Peyer's patch (tissue), 4 donors: Measurements from ENCODE around the gene UMOD. TPM values are rescaled to one million over a fixed set of nuclear protein-coding genes. Genes with fewer than 3 reads are reported as not detected.
"Not testable (repeated sequence)": the region's sequence is repeated elsewhere in the genome, so short reads cannot be mapped to it uniquely, and the experiment has no call there.

Experiments used
- DNase-seq, 3 donors: peaks; one replicate each; pipeline ENCODE4 v3.0.0-alpha.2; 2017 to 2019
- H3K27ac ChIP-seq, 4 donors: fragments of 200-600 bp; sonication (generic); one replicate each; pipeline ENCODE4 v1.5.1; 2016 to 2019
- H3K27me3 ChIP-seq, 2 donors: fragments of 200-600 bp; sonication (generic); one replicate each; pipeline ENCODE4 v1.5.1; 2019
- H3K36me3 ChIP-seq, 3 donors: fragments of 200-600 bp; sonication (generic); one replicate each; pipeline ENCODE4 v1.5.1; 2016 to 2019
- H3K4me1 ChIP-seq, 4 donors: fragments of 200-600 bp; sonication (generic); one replicate each; pipeline ENCODE4 v1.5.1; 2016 to 2019
- H3K4me3 ChIP-seq, 4 donors: fragments of 200-600 bp; sonication (generic); 1 replicate in 3 of 4; 2 replicates in 1 of 4; pipeline ENCODE4 v1.5.1; 2016 to 2019; ENCODE audit warnings: mild to moderate bottlenecking in 1 of 4
- H3K9me3 ChIP-seq, 4 donors: fragments of 200-600 bp; sonication (generic); one replicate each; pipeline ENCODE4 v1.5.1; 2016 to 2019; ENCODE audit warnings: mild to moderate bottlenecking in 1 of 4
- POLR2A ChIP-seq, 2 donors: fragments of 450-650 bp; IDR thresholded peaks; one replicate each; pipeline ENCODE4 v1.5.1; 2017; ENCODE audit warnings: antibody characterized with exemption in 2 of 2, mild to moderate bottlenecking in 2 of 2, moderate library complexity in 2 of 2
- total RNA-seq, 4 donors: library from RNA; depleted of rRNA; stranded (reverse); fragments of >200 nt; gene quantifications; one replicate each; pipeline ENCODE4 v1.1.0, GENCODE V29; 2016
- TF ChIP-seq, protein P1 (sequence below), 6 experiments: fragments of 450-650 bp in 4 of 6; fragments of 200-600 bp in 2 of 6; sonication (generic) in 1 of 6; IDR thresholded peaks; one replicate each; pipeline ENCODE4 v1.5.1; 2017 to 2019; ENCODE audit warnings: antibody characterized with exemption in 6 of 6, mild to moderate bottlenecking in 3 of 6, moderate library complexity in 1 of 6

The UMOD gene
- total RNA-seq, 4 donors from 2014 or later = not detected

DNA sequence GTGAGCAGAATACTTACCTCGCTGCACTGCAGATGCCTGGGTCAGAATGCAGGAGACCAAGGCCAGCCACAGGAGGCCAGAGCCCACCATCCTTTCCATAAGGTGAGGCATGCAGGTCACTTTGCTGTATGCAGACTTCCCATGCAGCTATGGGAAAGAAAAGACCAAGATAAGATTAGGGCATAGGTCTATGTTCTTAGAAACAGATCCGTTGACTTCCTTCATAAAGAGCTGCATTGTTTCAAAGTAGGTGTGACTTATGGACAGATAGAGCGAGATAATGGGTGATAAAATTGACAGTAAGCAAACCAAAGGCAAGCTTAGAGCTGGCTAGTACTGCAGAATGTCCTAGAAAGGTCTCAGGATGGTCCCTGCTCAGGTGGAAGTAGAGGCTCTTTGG, 26.2 kb downstream of the UMOD start:
- no peaks in the 10 kb centered on the region for H3K9me3 ChIP-seq
- no peaks in the 10 kb centered on the region for H3K36me3 ChIP-seq

DNA sequence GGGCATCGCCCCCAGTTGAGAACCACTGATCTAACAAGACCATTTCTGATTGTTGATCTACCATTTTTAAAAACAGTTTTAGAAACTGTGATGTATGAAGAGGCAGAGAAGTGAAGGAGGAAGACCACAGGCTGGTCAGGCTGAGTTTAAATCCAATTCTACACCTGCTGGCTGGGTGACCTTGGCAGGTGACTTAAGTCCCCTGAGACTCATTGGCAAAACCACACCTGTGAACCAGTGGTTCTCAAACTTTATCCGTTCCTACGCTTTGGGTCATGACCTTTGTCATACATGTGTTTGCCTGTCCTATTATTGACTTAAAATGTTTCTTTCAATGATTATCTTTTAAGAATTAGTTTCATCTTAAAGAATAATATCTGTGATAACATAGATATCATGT, 27.5 kb downstream of the UMOD start:
- Histone ChIP-seq H3K9me3 (no peaks in the 10 kb centered on the region), H3K4me3 (no peak overlapping the region), H3K4me1 (no peaks in the 10 kb centered on the region), H3K36me3 (no peaks in the 10 kb centered on the region), H3K27ac (no peak overlapping the region), H3K27me3 (no peaks in the 10 kb centered on the region)
- no peak for TF ChIP-seq POLR2A (IDR thresholded peaks at IDR 0.05)
- TF ChIP-seq, protein P1, sequence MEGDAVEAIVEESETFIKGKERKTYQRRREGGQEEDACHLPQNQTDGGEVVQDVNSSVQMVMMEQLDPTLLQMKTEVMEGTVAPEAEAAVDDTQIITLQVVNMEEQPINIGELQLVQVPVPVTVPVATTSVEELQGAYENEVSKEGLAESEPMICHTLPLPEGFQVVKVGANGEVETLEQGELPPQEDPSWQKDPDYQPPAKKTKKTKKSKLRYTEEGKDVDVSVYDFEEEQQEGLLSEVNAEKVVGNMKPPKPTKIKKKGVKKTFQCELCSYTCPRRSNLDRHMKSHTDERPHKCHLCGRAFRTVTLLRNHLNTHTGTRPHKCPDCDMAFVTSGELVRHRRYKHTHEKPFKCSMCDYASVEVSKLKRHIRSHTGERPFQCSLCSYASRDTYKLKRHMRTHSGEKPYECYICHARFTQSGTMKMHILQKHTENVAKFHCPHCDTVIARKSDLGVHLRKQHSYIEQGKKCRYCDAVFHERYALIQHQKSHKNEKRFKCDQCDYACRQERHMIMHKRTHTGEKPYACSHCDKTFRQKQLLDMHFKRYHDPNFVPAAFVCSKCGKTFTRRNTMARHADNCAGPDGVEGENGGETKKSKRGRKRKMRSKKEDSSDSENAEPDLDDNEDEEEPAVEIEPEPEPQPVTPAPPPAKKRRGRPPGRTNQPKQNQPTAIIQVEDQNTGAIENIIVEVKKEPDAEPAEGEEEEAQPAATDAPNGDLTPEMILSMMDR (IDR thresholded peaks at IDR 0.05) = no peak
- no peak for DNase-seq

More for the DNA sequence above, 26.2 kb downstream of the UMOD start:
- Histone ChIP-seq H3K27ac (no peak overlapping the region), H3K4me3 (no peak overlapping the region), H3K27me3 (no peaks in the 10 kb centered on the region), H3K4me1 (no peaks in the 10 kb centered on the region)
- TF ChIP-seq POLR2A (IDR thresholded peaks at IDR 0.05) = no peak
- TF ChIP-seq, protein P1 (IDR thresholded peaks at IDR 0.05) = no peak
- DNase-seq = no peak

DNA sequence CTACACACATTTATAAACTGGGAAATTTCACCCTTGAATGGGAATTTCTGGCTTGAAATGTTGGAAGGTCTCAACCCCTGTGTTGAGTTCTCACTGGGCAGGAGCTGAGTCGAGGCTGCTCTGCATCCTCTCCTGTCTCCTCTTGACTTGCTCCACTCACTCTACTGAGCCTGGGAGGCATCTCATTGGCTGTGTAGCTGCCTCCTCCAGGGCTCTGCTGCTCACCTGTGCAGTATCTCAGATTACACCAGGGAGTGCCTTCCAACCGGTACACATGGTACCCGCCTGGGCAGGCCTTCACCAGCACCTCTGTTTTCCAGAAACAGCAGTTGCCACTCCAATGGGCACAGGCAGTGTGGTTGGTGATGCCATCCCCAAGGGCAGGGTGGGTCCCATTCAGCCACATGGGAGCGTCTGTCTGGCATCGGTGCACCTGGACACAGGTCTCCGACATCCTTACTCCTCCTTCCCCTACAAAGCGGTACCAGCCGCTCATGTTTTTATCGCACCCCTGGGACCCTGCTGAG, 28.9 kb downstream of the UMOD start:
- H3K4me3 ChIP-seq = no peak overlapping the region
- H3K9me3 ChIP-seq = no peaks in the 10 kb centered on the region
- no peaks in the 10 kb centered on the region for H3K36me3 ChIP-seq
- no peak overlapping the region for H3K27ac ChIP-seq
- no peak for DNase-seq
- TF ChIP-seq, protein P1 (IDR thresholded peaks at IDR 0.05) = no peak
- no peak for TF ChIP-seq POLR2A (IDR thresholded peaks at IDR 0.05)
- no peaks in the 10 kb centered on the region for H3K4me1 ChIP-seq
- no peaks in the 10 kb centered on the region for H3K27me3 ChIP-seq

DNA sequence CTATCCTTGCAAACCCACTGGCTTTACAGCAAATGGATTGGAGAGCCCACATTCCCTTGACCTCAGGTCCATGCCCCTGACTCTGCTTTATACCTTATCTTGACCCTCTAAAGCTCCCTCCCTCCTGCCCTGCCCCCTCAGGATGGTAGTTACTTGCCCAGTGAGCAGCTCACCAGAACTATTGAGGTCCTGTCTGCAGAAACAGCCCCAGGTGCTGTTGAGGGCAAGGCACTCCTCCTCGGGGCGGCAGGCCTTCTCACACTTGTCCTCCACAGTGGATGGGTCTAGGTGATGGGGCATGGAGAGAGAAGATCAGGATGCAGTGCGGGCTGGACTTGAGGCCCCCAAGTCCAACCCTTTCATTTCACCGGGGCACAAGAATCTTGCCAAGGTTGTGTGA, 29.8 kb downstream of the UMOD start:
- TF ChIP-seq POLR2A (IDR thresholded peaks at IDR 0.05) = no peak
- TF ChIP-seq, protein P1 (IDR thresholded peaks at IDR 0.05) = no peak
- no peaks in the 10 kb centered on the region for H3K4me1 ChIP-seq
- H3K27me3 ChIP-seq = no peaks in the 10 kb centered on the region
- no peak overlapping the region for H3K4me3 ChIP-seq
- H3K27ac ChIP-seq = no peak overlapping the region
- DNase-seq = no peak
- no peaks in the 10 kb centered on the region for H3K36me3 ChIP-seq
- H3K9me3 ChIP-seq = no peaks in the 10 kb centered on the region

DNA sequence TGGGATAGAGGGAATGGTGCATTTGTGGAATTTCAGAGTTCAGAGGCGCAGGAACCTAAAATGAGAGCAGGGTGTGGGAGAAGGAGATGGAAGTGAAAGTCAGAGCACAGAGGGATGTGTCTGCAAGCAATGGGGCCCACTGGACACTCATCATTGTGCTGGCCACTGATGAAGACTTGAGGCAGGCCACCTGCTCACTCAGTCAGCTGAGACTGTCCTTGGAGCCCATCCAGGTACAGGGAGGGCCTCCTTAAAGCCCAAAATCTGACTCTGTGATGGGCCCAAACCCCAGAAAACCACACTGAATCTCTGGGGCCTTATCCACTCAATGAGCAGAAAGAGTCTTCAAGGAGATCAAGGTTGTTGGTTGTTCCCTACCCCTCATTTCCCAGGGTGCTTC, 30.8 kb downstream of the UMOD start:
- TF ChIP-seq, protein P1 (IDR thresholded peaks at IDR 0.05) = no peak
- TF ChIP-seq POLR2A (IDR thresholded peaks at IDR 0.05) = no peak
- Histone ChIP-seq H3K9me3 (no peaks in the 10 kb centered on the region), H3K27ac (no peak overlapping the region), H3K4me3 (no peak overlapping the region), H3K27me3 (no peaks in the 10 kb centered on the region), H3K4me1 (no peaks in the 10 kb centered on the region), H3K36me3 (no peaks in the 10 kb centered on the region)
- no peak for DNase-seq

DNA sequence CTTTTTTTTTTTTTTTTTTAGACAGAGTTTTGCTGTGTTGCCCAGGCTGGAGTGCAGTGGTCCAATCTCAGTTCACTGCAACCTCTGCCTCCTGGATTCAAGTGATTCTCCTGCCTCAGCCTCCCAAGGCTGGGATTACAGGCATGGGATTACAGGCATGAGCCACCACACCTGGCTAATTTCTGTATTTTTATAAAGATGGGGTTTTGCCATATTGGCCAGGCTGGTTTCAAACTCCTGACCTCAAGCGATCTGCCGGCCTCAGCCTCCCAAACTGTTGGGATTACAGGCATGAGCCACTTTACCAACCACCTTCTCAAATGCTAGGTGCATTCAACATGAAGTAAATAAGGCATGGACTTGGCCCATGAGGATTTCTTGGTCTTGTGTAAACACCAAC, 31.5 kb downstream of the UMOD start:
- not testable (repeated sequence) for DNase-seq, H3K27ac ChIP-seq, H3K27me3 ChIP-seq, H3K9me3 ChIP-seq, H3K36me3 ChIP-seq, H3K4me1 ChIP-seq, H3K4me3 ChIP-seq
